Kidney tubule cell (primary cell): ENCODE results near the gene WDR64.
"Not testable (repeated sequence)": the region's sequence is repeated elsewhere in the genome, so short reads cannot be mapped to it uniquely, and the experiment has no call there.

ENCODE experiments used
- DNase-seq: peaks from one replicate; pipeline ENCODE4 v3.0.0-alpha.2; 2018; ENCODE audit warnings: low spot score

The WDR64 gene

GRCh38 chr1:241701483-241702295, 49.6 kb downstream of the WDR64 start:
- peak; percentile 40 for DNase-seq

DNA sequence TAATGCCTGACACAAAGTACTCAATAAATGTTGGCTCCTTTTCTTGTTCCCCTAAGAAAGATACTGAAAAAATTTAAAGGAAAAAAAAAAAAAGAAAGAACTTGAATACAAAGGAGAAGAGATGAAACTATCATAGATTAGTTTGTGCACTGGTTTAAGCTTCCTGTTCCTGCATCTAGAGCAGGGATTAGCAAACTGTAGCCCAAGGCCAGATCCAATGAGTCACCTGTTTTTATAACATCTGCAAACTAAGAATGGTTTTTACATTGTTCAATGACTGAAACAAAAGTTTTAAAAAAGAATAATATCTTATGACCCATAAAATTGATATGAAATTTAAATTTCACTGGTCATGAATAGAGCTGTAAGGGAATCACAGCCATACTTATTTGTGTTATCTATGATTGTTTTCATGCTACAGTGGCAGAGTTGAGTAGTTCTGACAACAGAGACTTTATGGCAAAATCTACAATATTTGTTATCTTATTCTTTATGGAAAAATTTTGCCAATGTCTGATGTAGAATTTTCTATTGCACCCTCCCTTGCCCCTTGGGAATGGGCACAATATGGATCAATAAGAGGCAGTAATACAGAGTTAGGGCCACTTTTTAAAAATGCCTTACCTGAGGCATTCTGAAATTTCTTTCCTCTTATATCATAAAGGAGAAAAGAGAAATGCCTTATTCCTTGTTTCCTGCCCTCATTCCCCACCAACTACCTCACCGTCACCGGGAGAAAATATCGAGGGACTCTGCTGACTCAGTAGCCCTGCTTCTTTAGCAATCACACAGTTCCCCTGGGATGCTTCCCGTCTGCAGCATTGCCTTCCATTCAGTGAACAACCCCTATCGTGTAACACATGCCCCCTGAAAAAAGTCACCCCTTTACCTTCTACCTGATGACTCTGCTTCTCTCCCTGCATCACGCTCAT, 50.6 kb downstream of the WDR64 start:
- DNase-seq, result peak; percentile 53

GRCh38 chr1:241703739-241704138, 51.7 kb downstream of the WDR64 start:
- not testable (repeated sequence) for DNase-seq

- peak; percentile 78 for DNase-seq
These were observed 54.2 kb downstream of the WDR64 start for GRCh38 chr1:241706257-241706656.

DNA sequence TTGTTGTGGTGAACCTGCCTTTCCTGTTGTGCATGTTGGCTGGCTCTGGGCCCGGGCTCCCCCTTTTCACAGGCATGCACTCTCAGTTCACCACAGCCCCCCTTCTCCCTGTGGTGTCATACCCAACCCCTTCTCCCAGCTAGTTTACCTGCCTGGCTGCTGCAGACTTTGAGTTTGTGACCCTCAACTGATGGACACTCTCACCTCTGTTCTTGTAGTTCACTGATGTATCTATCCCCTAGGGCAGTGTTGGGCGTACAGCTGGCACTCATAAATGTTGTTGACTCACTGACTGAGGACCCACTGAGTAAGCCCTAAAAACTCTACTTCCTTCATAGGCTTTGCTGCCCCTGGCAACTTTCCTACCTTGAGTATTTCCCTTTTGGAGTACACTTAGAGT, 54.9 kb downstream of the WDR64 start:
- DNase-seq, result peak; percentile 90

GRCh38 chr1:241707442-241707841, 55.4 kb downstream of the WDR64 start:
- DNase-seq, result no peak

DNA sequence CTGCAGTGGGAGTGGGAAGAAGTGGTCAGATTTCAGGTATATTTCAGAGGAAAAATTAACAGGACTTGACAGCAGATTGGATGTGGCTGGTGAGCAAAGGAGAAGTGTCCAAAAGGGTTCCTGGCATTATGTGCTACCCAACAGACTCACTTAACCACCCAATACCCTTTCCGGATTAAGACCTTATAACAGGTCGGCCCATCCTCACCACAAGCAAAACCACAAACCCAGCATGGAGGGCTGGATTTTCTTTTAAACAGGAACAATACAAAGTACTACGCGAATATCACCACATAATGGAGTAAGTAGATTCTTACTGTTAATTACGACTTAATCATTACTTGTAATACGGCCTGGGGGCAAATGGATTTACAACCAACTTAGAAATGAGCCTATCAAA, 59.2 kb downstream of the WDR64 start:
- DNase-seq, result no peak

- DNase-seq, result no peak
These were observed 61.2 kb downstream of the WDR64 start for GRCh38 chr1:241713316-241713715.

GRCh38 chr1:241714321-241715218, 62.5 kb downstream of the WDR64 start:
- DNase-seq, result no peak

- DNase-seq, result no peak
These were observed 63.4 kb downstream of the WDR64 start for GRCh38 chr1:241715435-241715834.

GRCh38 chr1:241715956-241716355, 63.9 kb downstream of the WDR64 start:
- DNase-seq, result no peak

DNA sequence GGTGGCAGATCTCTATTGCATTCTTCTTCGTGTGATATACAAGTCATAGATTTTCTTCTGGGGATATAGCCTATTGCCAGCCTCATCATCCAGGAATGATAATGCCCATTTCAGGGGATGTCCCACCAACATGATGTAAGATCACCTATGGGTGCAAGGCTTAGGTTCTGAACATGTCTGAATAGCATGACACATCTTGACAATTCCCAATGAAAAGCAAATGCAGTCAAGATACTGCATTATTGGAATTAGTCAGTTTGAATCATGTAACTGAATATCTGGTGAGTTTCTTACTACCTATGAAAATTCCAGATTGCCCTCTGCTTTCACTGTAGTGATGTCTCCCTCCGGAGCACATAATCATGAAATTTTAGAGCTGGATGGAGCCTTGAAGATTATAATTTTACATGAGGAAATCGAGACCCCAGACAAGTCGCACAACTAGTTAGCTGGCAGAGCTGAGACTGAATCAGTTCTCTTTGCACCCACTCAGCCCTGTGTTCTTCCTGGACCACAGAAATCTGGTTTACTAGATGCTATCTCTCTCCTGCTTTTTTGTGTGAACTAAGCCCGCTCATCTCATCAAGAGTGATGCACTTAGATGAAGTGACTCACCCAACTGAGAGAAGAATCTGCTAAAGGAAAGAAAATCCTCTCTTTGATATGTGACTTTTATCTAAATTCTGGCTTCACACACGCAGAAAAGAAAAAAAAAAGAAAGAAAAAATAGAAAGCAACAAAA, 65.0 kb downstream of the WDR64 start:
- no peak for DNase-seq

DNA sequence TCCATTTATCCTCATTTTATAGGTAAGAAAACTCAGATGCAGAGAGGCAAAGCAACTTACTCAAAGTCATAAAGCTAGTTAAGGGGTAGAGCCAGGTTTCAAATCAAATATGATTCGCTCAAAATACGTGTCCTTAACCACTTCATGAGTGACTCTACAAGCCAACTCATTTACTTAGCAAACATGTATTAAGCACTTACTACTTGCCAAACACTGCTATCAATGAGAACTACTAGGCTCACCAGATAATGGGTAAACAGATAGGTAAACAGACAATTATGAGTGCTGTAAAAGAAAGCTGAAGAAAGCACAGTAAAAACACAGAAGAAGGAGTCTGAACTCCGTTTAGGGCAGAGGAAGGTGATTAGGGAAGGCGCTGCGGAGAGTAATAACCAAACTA, 65.9 kb downstream of the WDR64 start:
- no peak for DNase-seq

GRCh38 chr1:241721011-241721410, 68.9 kb downstream of the WDR64 start:
- no peak for DNase-seq

DNA sequence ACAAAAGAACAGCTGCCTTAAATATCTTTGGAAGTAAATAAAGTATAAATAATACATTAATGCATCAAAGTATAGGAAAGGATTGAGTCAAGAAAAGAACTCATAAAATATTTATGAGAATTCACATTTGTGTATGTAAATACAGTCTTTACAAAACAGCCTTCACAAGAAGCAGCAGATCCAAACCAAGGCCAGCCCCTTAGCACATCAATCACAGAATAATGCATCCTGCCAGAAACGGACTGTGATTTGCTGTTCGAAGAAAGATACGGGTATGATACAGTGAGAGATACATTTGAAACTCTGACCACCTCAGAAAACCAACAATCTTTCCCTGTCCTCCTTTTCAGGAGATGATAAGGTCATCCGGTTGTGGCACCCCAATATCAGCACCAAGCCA, 70.9 kb downstream of the WDR64 start:
- no peak for DNase-seq

- DNase-seq, result no peak
These were observed 72.8 kb downstream of the WDR64 start for GRCh38 chr1:241724741-241725356.

DNA sequence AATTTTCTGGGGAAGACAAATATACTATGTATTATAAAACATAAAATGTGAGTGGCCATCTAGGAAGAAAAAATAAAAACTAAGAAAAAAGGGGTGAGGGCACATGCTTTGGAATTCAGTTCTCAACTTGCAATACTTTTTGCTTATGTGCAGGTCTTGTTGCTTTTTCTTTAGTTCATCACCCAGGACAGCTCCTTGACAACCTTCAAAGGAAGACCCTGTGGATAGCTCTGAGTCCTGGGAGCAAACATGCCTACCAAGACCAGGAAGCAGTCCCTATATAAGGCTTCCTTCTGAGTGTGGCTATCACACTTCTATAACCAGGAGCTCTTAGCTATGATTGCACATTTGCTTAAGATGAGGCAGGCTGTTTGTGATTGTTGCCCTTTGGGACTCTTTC, 78.0 kb downstream of the WDR64 start:
- no peak for DNase-seq

DNA sequence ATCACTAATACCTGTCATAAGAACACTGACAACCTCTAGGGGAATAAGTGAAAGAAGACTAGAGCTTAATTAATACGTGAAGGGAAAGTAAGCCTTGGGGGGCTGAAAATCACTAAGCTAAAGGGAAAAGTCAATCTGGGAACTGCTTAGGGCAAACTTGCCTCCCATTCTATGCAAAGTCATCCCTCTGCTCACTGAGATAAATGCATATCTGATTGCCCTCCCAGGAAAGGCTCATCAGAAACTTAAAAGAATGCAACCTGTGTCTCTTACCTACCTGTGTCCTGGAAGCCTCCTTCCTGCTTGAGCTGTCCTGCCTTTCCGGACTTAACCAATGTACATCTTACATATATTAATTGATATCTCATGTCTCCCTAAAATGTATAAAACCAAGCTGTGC, 81.8 kb downstream of the WDR64 start:
- DNase-seq, result no peak

- no peak for DNase-seq
These were observed 82.5 kb downstream of the WDR64 start for GRCh38 chr1:241734533-241734932.

GRCh38 chr1:241735493-241735926, 83.4 kb downstream of the WDR64 start:
- DNase-seq, result not testable (repeated sequence)

DNA sequence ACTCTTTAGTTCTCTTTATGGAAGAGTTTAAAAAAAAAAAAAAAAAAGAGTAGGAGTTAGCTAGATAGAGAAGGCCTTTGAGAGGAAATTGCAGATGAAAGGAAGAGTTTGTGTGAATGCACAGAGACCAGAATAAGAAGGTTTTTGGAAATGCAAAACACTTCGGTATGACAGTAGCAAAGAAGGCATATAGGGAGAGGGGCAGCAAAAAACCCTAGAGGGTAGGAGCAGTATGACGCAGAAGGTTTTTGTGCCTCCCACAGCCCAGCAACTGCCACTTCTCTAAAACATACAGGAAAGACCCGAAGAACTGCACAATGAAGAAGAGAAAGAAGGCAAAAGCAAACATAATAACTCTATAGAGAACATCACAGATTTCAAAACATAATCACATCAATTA, 84.3 kb downstream of the WDR64 start:
- no peak for DNase-seq
